MM.1S (cell line): Measurements from ENCODE around the gene PDE4B.

ENCODE experiments used
- DNase-seq: peaks from one replicate; pipeline ENCODE4 v3.0.0-alpha.2; 2015
- H2AFZ ChIP-seq: fragments of 300-600 bp; sonication (generic); 2 replicates; pipeline ENCODE4 v1.6.0; 2016; ENCODE audit warnings: antibody characterized with exemption, low read length
- H3F3A ChIP-seq: fragments of 300-600 bp; sonication (generic); 2 replicates; pipeline ENCODE4 v1.6.1; 2016; ENCODE audit warnings: mild to moderate bottlenecking, antibody characterized with exemption, low read length, moderate library complexity, mixed read lengths; ENCODE audit not compliant: insufficient read depth
- H3K27ac ChIP-seq: fragments of 300-600 bp; sonication (generic); 2 replicates; pipeline ENCODE4 v1.5.1; 2016; ENCODE audit warnings: mild to moderate bottlenecking, low read length
- H3K27me3 ChIP-seq: fragments of 300-600 bp; sonication (generic); replicated peaks from 2 replicates; pipeline ENCODE4 v1.6.0; 2016; ENCODE audit warnings: low read length; ENCODE audit not compliant: insufficient read depth
- H3K36me3 ChIP-seq: fragments of 300-600 bp; sonication (generic); replicated peaks from 2 replicates; pipeline ENCODE4 v1.6.1; 2016; ENCODE audit warnings: mild to moderate bottlenecking, low read length, mixed read lengths; ENCODE audit not compliant: insufficient read depth
- H3K4me1 ChIP-seq: fragments of 300-600 bp; sonication (generic); 2 replicates; pipeline ENCODE4 v1.6.1; 2016; ENCODE audit warnings: low read length, mixed read lengths
- H3K4me2 ChIP-seq: fragments of 300-600 bp; sonication (generic); 2 replicates; pipeline ENCODE4 v1.6.0; 2016; ENCODE audit warnings: low read depth, low read length
- H3K4me3 ChIP-seq: fragments of 300-600 bp; sonication (generic); 2 replicates; pipeline ENCODE4 v1.5.1; 2016; ENCODE audit warnings: low read length, mixed read lengths
- H3K79me2 ChIP-seq: fragments of 300-600 bp; sonication (generic); 2 replicates; pipeline ENCODE4 v1.6.1; 2016; ENCODE audit warnings: mixed run types, low read length, mixed read lengths
- H3K9ac ChIP-seq: fragments of 300-600 bp; sonication (generic); 2 replicates; pipeline ENCODE4 v1.6.1; 2016; ENCODE audit warnings: low read length, mixed read lengths
- H3K9me2 ChIP-seq: fragments of 300-600 bp; sonication (generic); replicated peaks from 2 replicates; pipeline ENCODE4 v1.6.1; 2016; ENCODE audit warnings: mild to moderate bottlenecking, low read length, mixed read lengths; ENCODE audit not compliant: insufficient read depth
- H3K9me3 ChIP-seq: fragments of 300-600 bp; sonication (generic); replicated peaks from 2 replicates; pipeline ENCODE4 v1.6.1; 2016; ENCODE audit warnings: mild to moderate bottlenecking, low read length, mixed read lengths; ENCODE audit not compliant: insufficient read depth
- H4K20me1 ChIP-seq: fragments of 300-600 bp; sonication (generic); 2 replicates; pipeline ENCODE4 v1.6.1; 2016; ENCODE audit warnings: mild to moderate bottlenecking, low read length, moderate library complexity, mixed read lengths; ENCODE audit not compliant: insufficient read depth
- CTCF ChIP-seq: fragments of 300-600 bp; sonication (generic); IDR thresholded peaks from 2 replicates; pipeline ENCODE4 v1.5.1; 2016; ENCODE audit warnings: antibody characterized with exemption, low read length, mixed read lengths
- EZH2 ChIP-seq: fragments of 300-600 bp; sonication (generic); optimal IDR thresholded peaks from 2 replicates; pipeline ENCODE3; 2017; ENCODE audit warnings: low read depth, mild to moderate bottlenecking, antibody characterized with exemption, low read length, mixed read lengths
- EZH2phosphoT487 ChIP-seq: fragments of 300-600 bp; sonication (generic); IDR thresholded peaks from 2 replicates; pipeline ENCODE4 v1.6.1; 2018; ENCODE audit warnings: antibody characterized with exemption, low read length

The PDE4B gene

GRCh38 chr1:66183400-66183799, 390.7 kb downstream of the PDE4B start:
- Histone ChIP-seq H3K4me2 (no peak overlapping the region), H2AFZ (no peak overlapping the region), H3K9ac (no peak overlapping the region), H3K27ac (no peak overlapping the region), H3K4me1 (no peaks in the 10 kb centered on the region), H3F3A (no peaks in the 10 kb centered on the region), H3K9me3 (no peaks in the 10 kb centered on the region), H3K79me2 (no peaks in the 10 kb centered on the region), H4K20me1 (no peaks in the 10 kb centered on the region), H3K4me3 (no peak overlapping the region), H3K9me2 (no peaks in the 10 kb centered on the region), H3K27me3 (no peaks in the 10 kb centered on the region), H3K36me3 (no peaks in the 10 kb centered on the region)
- no peak for DNase-seq
- no peak for TF ChIP-seq EZH2phosphoT487
- TF ChIP-seq EZH2 = no peak
- TF ChIP-seq CTCF = no peak

- no peak overlapping the region for H3K4me2 ChIP-seq
- no peak overlapping the region for H3K4me3 ChIP-seq
- no peaks in the 10 kb centered on the region for H3K27me3 ChIP-seq
- no peaks in the 10 kb centered on the region for H3K9me2 ChIP-seq
- H2AFZ ChIP-seq = no peak overlapping the region
- no peak overlapping the region for H3K9ac ChIP-seq
- DNase-seq = no peak
- H3K79me2 ChIP-seq = no peaks in the 10 kb centered on the region
- H3K27ac ChIP-seq = no peak overlapping the region
- no peaks in the 10 kb centered on the region for H3K9me3 ChIP-seq
- H3F3A ChIP-seq = no peaks in the 10 kb centered on the region
- H3K4me1 ChIP-seq = no peaks in the 10 kb centered on the region
- no peak for TF ChIP-seq EZH2phosphoT487
- no peak for TF ChIP-seq CTCF
- no peak for TF ChIP-seq EZH2
- H3K36me3 ChIP-seq = no peaks in the 10 kb centered on the region
- no peaks in the 10 kb centered on the region for H4K20me1 ChIP-seq
Observed at GRCh38 chr1:66197120-66197519, 404.4 kb downstream of the PDE4B start.

- H3K27ac ChIP-seq = no peak overlapping the region
- H3K79me2 ChIP-seq = no peaks in the 10 kb centered on the region
- H3K4me2 ChIP-seq = no peak overlapping the region
- H3K36me3 ChIP-seq = no peaks in the 10 kb centered on the region
- TF ChIP-seq CTCF (no peak), EZH2 (no peak), EZH2phosphoT487 (no peak)
- no peak overlapping the region for H3K4me3 ChIP-seq
- no peaks in the 10 kb centered on the region for H3K9me2 ChIP-seq
- H4K20me1 ChIP-seq = no peaks in the 10 kb centered on the region
- no peaks in the 10 kb centered on the region for H3K4me1 ChIP-seq
- no peaks in the 10 kb centered on the region for H3F3A ChIP-seq
- no peak overlapping the region for H3K9ac ChIP-seq
- DNase-seq = no peak
- no peak overlapping the region for H2AFZ ChIP-seq
- no peaks in the 10 kb centered on the region for H3K9me3 ChIP-seq
- H3K27me3 ChIP-seq = no peaks in the 10 kb centered on the region
Observed at GRCh38 chr1:66197785-66198184, 405.1 kb downstream of the PDE4B start.
